ENCODE results near the gene PITPNC1.

The PITPNC1 gene

DNA sequence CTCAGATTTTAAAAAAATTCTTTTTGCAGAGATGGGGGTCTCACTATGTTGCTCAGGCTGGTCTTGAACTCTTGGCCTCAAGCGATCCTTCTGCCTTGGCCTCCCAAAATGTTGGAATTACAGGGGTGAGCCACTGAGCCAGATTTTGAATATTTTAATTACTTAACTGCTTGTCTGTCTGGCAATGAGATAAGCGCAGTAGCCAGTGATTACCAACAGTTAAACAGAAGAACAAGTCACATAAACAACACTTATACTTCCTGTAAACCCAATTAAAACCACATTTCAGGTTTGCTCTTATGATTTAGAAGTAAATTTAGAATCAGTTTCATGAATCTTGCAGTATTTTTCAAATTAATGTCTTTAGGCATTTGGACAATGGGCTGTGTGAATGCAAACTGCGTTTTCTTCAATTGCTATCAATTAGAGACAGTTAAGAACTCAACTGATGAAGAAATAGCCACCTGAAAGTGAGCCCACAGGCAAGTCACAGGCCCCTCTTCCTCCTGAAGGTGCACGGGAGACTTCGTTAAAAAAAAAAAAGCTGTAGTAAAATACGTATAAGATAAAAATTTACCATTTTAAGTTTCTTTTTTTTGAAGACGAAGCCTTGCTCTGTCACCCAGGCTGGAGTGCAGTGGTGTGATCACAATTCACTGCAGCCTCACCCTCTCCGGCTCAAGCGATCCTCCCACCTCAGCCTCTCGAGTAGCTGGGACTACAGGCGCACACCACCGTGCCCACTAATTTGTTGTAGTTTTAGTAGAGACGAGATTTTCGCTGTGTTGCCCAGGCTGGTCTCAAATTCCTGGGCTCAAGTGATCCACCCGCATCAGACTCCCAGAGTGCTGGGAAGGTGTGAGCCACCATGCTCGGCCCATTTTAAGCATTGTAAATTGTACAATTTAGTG lies 73.0 kb downstream of the PITPNC1 start:
- TF ChIP-seq, protein P1, sequence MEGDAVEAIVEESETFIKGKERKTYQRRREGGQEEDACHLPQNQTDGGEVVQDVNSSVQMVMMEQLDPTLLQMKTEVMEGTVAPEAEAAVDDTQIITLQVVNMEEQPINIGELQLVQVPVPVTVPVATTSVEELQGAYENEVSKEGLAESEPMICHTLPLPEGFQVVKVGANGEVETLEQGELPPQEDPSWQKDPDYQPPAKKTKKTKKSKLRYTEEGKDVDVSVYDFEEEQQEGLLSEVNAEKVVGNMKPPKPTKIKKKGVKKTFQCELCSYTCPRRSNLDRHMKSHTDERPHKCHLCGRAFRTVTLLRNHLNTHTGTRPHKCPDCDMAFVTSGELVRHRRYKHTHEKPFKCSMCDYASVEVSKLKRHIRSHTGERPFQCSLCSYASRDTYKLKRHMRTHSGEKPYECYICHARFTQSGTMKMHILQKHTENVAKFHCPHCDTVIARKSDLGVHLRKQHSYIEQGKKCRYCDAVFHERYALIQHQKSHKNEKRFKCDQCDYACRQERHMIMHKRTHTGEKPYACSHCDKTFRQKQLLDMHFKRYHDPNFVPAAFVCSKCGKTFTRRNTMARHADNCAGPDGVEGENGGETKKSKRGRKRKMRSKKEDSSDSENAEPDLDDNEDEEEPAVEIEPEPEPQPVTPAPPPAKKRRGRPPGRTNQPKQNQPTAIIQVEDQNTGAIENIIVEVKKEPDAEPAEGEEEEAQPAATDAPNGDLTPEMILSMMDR (conservative IDR thresholded peaks at IDR 0.05; ENCODE audit: low read depth, low read length), result no peak
- H3K4me3 ChIP-seq (ENCODE audit: low read depth, low read length), result no peak overlapping the region
- no peak for DNase-seq (ENCODE audit: low read depth)

DNA sequence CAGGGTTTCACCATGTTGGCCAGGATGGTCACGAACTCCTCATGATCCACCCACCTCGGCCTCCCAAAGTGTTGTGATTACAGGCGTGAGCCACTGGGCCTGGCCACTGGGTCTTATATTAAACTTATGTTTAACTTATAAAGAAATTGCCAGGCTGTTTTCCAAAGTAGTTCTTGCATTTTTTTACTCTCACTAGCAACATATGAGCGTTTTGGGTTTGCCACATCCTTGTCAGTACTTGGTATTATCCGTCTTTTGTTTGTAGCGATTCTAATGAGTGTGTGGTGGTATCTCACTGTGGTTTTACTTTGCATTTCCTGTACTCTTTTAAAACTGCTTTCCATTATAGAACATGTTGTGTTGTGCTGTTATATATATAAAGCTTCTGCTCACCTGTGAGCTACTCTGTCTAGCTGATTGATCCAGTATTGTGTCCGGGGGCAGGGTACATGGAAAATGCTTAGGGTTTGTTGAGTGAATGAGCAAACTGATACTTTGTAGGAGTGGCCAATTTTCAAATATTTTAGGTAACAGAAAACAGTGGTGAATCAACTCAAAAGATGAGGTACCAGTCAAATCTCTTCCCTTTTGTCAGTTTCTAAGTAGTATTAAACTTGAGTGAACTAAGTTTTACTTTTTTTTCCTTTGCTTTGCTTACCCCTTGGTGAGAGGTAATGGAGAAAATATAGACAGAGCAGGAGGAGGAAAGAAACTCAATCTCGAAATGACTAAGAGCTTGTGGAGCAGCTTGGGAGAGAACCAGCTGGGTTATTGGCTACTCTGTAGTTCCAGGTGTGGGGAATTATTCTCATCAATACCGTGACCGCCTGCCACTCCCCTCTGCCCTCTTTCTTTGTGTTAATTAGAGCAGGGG lies 75.8 kb downstream of the PITPNC1 start:
- DNase-seq (ENCODE audit: low read depth), result no peak
- TF ChIP-seq, protein P1 (conservative IDR thresholded peaks at IDR 0.05; ENCODE audit: low read depth, low read length), result no peak
- no peak overlapping the region for H3K4me3 ChIP-seq (ENCODE audit: low read depth, low read length)

DNA sequence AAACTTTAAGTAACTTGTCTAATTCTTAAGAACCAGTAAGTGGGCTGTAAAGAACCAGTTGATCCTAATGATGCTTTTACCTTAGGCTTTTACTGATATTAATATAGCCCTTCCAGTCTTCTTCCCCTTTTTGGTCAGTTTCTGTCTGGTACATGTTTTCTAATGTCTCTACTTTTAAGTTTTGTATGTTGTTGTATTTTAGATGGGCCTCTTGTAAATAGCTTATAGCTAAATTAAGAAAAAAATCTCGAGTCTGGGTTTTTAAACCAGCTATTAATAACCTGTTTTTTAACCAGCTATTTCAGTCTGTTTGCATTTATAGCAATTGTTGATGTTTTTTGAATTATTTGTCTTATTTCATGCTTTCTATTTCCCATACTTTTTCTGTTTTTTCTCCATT lies 79.0 kb downstream of the PITPNC1 start:
- TF ChIP-seq, protein P1 (conservative IDR thresholded peaks at IDR 0.05; ENCODE audit: low read depth, low read length), result no peak
- H3K4me3 ChIP-seq (ENCODE audit: low read depth, low read length), result no peak overlapping the region
- DNase-seq (ENCODE audit: low read depth), result no peak

GRCh38 chr17:67456889-67457288 lies 79.8 kb downstream of the PITPNC1 start:
- no peak overlapping the region for H3K4me3 ChIP-seq (ENCODE audit: low read depth, low read length)
- DNase-seq (ENCODE audit: low read depth), result no peak
- TF ChIP-seq, protein P1 (conservative IDR thresholded peaks at IDR 0.05; ENCODE audit: low read depth, low read length), result no peak

GRCh38 chr17:67458203-67458602 lies 81.1 kb downstream of the PITPNC1 start:
- TF ChIP-seq, protein P1 (conservative IDR thresholded peaks at IDR 0.05; ENCODE audit: low read depth, low read length), result no peak

GRCh38 chr17:67459985-67460384 lies 82.9 kb downstream of the PITPNC1 start:
- no peak overlapping the region for H3K4me3 ChIP-seq (ENCODE audit: low read depth, low read length)
- TF ChIP-seq, protein P1 (conservative IDR thresholded peaks at IDR 0.05; ENCODE audit: low read depth, low read length), result no peak
- DNase-seq (ENCODE audit: low read depth), result no peak

More at GRCh38 chr17:67458203-67458602, 81.1 kb downstream of the PITPNC1 start:
- H3K4me3 ChIP-seq (ENCODE audit: low read depth, low read length), result no peak overlapping the region
- DNase-seq (ENCODE audit: low read depth), result no peak

All from choroid plexus epithelial cell (primary cell).